NCI-H1694 (cell line): ENCODE results near the gene RBCK1.
"Not testable (repeated sequence)": the region's sequence is repeated elsewhere in the genome, so short reads cannot be mapped to it uniquely, and the experiment has no call there.

ENCODE experiments used
- DNase-seq: peaks from one replicate; lab custom pipeline; 2025; lab: John Stamatoyannopoulos, UW

Gene RBCK1

GRCh38 chr20:407953-408842, at the start of gene RBCK1:
Gene RBCK1 (plus strand): TSS chr20:408299. CDS start chr20:408758, 459 bp downstream.
- peak; percentile 46 for DNase-seq

GRCh38 chr20:358891-359555, 49.1 kb upstream of the RBCK1 start:
- DNase-seq, result no peak

- no peak for DNase-seq
Observed at GRCh38 chr20:361561-361960, 46.5 kb upstream of the RBCK1 start.

GRCh38 chr20:362271-363254, 45.5 kb upstream of the RBCK1 start:
- DNase-seq, result peak; percentile 93

- no peak for DNase-seq
Observed at GRCh38 chr20:363319-364078, 44.6 kb upstream of the RBCK1 start.

GRCh38 chr20:364905-365794, 42.9 kb upstream of the RBCK1 start:
- DNase-seq, result no peak

GRCh38 chr20:366041-366718, 41.9 kb upstream of the RBCK1 start:
- DNase-seq, result no peak

GRCh38 chr20:366719-367485, 41.2 kb upstream of the RBCK1 start:
- no peak for DNase-seq

- no peak for DNase-seq
Observed at GRCh38 chr20:367486-367887, 40.6 kb upstream of the RBCK1 start.

GRCh38 chr20:368915-369314, 39.2 kb upstream of the RBCK1 start:
- no peak for DNase-seq

- DNase-seq, result no peak
Observed at GRCh38 chr20:370151-370600, 37.9 kb upstream of the RBCK1 start.

- DNase-seq, result no peak
Observed at GRCh38 chr20:370977-371754, 36.9 kb upstream of the RBCK1 start.

- no peak for DNase-seq
Observed at GRCh38 chr20:371755-372542, 36.1 kb upstream of the RBCK1 start.

GRCh38 chr20:372543-373082, 35.5 kb upstream of the RBCK1 start:
- not testable (repeated sequence) for DNase-seq

- no peak for DNase-seq
Observed at GRCh38 chr20:373171-373890, 34.8 kb upstream of the RBCK1 start.

- DNase-seq, result no peak
Observed at GRCh38 chr20:375265-375889, 32.7 kb upstream of the RBCK1 start.
